Mesenchymal stem cell (in vitro differentiated cells and primary cell): ENCODE measurements around the gene CITED1. TPM values are rescaled to one million over a fixed set of nuclear protein-coding genes. Genes with fewer than 3 reads are reported as not detected.

Source experiments
- DNase-seq: peaks from one replicate; pipeline ENCODE4 v3.0.0-alpha.2; 2013
- H2AFZ ChIP-seq: one replicate; pipeline ENCODE4 v1.6.1; 2013; ENCODE audit warnings: low read depth, mild to moderate bottlenecking, control low read depth, inconsistent platforms, low read length, moderate library complexity
- H2AK5ac ChIP-seq: 2 replicates; pipeline ENCODE4 v1.6.1; 2013; ENCODE audit warnings: low read length, moderate library complexity, mild to moderate bottlenecking, inconsistent platforms; ENCODE audit not compliant: severe bottlenecking
- H2BK120ac ChIP-seq: one replicate; pipeline ENCODE4 v1.6.1; 2013; ENCODE audit warnings: low read depth, mild to moderate bottlenecking, inconsistent platforms, low read length, moderate library complexity
- H2BK12ac ChIP-seq, 2 experiments: one replicate each; pipeline ENCODE4 v1.6.1; 2013; ENCODE audit warnings: inconsistent platforms in 2 of 2, low read length in 2 of 2, mild to moderate bottlenecking in 2 of 2, moderate library complexity in 2 of 2, control low read depth in 1 of 2
- H2BK15ac ChIP-seq: one replicate; pipeline ENCODE4 v1.6.1; 2013; ENCODE audit warnings: mild to moderate bottlenecking, low read depth, inconsistent platforms; ENCODE audit not compliant: poor library complexity, severe bottlenecking
- H2BK5ac ChIP-seq: 2 replicates; pipeline ENCODE4 v1.6.1; 2013; ENCODE audit warnings: low read depth, mild to moderate bottlenecking, low read length, control low read depth, inconsistent platforms; ENCODE audit not compliant: poor library complexity, severe bottlenecking
- H3K14ac ChIP-seq, 2 experiments: one replicate each; pipeline ENCODE4 v1.6.1; 2013; ENCODE audit warnings: inconsistent platforms in 2 of 2, low read length in 2 of 2, control low read depth in 1 of 2, mild to moderate bottlenecking in 1 of 2, moderate library complexity in 1 of 2
- H3K18ac ChIP-seq, 2 experiments: one replicate each; pipeline ENCODE4 v1.6.1; 2013; ENCODE audit warnings: inconsistent platforms in 2 of 2, low read length in 2 of 2, control low read depth in 1 of 2, low read depth in 1 of 2, mild to moderate bottlenecking in 1 of 2
- H3K23ac ChIP-seq, 2 experiments: one replicate each; pipeline ENCODE4 v1.6.1; 2013; ENCODE audit warnings: inconsistent platforms in 2 of 2, low read length in 2 of 2, mild to moderate bottlenecking in 2 of 2, moderate library complexity in 2 of 2, control low read depth in 1 of 2
- H3K27ac ChIP-seq: 2 replicates; pipeline ENCODE4 v1.5.1; 2013; ENCODE audit warnings: mild to moderate bottlenecking, moderate library complexity, low read length, control low read depth, inconsistent platforms; ENCODE audit not compliant: poor library complexity, severe bottlenecking
- H3K27me3 ChIP-seq, 2 experiments: 2 replicates each; pipeline versions ENCODE4 v1.6.1 to v1.7.0; 2013; ENCODE audit warnings: low read length in 2 of 2, mild to moderate bottlenecking in 2 of 2, moderate library complexity in 2 of 2, control low read depth in 1 of 2, inconsistent platforms in 1 of 2; ENCODE audit not compliant: control insufficient read depth in 1 of 2, insufficient read depth in 1 of 2
- H3K36me3 ChIP-seq, 2 experiments: 2 replicates each; pipeline versions ENCODE4 v1.6.1 to v1.7.0; 2013; ENCODE audit warnings: low read length in 2 of 2, control low read depth in 1 of 2, inconsistent platforms in 1 of 2, low read depth in 1 of 2, mild to moderate bottlenecking in 1 of 2; ENCODE audit not compliant: insufficient read depth in 2 of 2, control insufficient read depth in 1 of 2
- H3K4ac ChIP-seq, 2 experiments: one replicate each; pipeline ENCODE4 v1.6.1; 2013; ENCODE audit warnings: inconsistent platforms in 2 of 2, low read length in 2 of 2, mild to moderate bottlenecking in 2 of 2, moderate library complexity in 2 of 2, control low read depth in 1 of 2, low read depth in 1 of 2
- H3K4me1 ChIP-seq: 2 replicates; pipeline ENCODE4 v1.6.1; 2013; ENCODE audit warnings: low read depth, low read length, control low read depth; ENCODE audit not compliant: control insufficient read depth, insufficient read depth
- H3K4me2 ChIP-seq: 2 replicates; pipeline ENCODE4 v1.6.1; 2013; ENCODE audit warnings: low read length, mild to moderate bottlenecking, inconsistent platforms; ENCODE audit not compliant: poor library complexity, severe bottlenecking
- H3K4me3 ChIP-seq, 2 experiments: 2 replicates each; pipeline versions ENCODE4 v1.5.1 to v1.7.0; 2013; ENCODE audit warnings: low read length in 2 of 2, mild to moderate bottlenecking in 2 of 2, control low read depth in 1 of 2, low read depth in 1 of 2; ENCODE audit not compliant: insufficient read depth in 1 of 2
- H3K79me1 ChIP-seq: replicated peaks from 2 replicates; pipeline ENCODE4 v1.6.1; 2013; ENCODE audit warnings: mild to moderate bottlenecking, control low read depth, low read length, inconsistent platforms; ENCODE audit not compliant: poor library complexity, severe bottlenecking
- H3K9ac ChIP-seq: 2 replicates; pipeline ENCODE4 v1.7.0; 2013; ENCODE audit warnings: mild to moderate bottlenecking, low read length, moderate library complexity
- H3K9me3 ChIP-seq: 2 replicates; pipeline ENCODE4 v1.7.0; 2013; ENCODE audit warnings: mild to moderate bottlenecking, low read length; ENCODE audit not compliant: control insufficient read depth
- H4K8ac ChIP-seq: one replicate; pipeline ENCODE4 v1.6.1; 2013; ENCODE audit warnings: inconsistent platforms, mild to moderate bottlenecking, low read length, moderate library complexity
- H4K91ac ChIP-seq: one replicate; pipeline ENCODE4 v1.6.1; 2013; ENCODE audit warnings: mild to moderate bottlenecking, low read length, inconsistent platforms
- WGBS: methylation state at CpG from one replicate; pipeline ENCODE4 v1.1.7; 2013; ENCODE audit warnings: mixed read lengths; 5-methylcytosine and 5-hydroxymethylcytosine counted together
- polyA plus RNA-seq, 2 experiments: library from polyadenylated mRNA; stranded (reverse); fragments of 200-250 nt; gene quantifications; one replicate each; pipeline ENCODE4 v1.2.3, GENCODE V29; 2013

CITED1 gene
- polyA plus RNA-seq (2013, experiment 1 of 2), result 0.18 TPM
- 0.29 TPM for polyA plus RNA-seq (2013, experiment 2 of 2)

- H3K79me1 ChIP-seq, result no peaks in the 10 kb centered on the region
- peaks cover 19% of the 10 kb centered on the region for H3K4me1 ChIP-seq
- H3K23ac ChIP-seq, result peak within 1 kb of the TSS in 1 of 2 experiments; percentile 80
- H2BK12ac ChIP-seq, result no peak within 1 kb of the TSS
- no peak within 1 kb of the TSS for H4K8ac ChIP-seq
- DNase-seq, result peak; percentile 18
- H4K91ac ChIP-seq, result no peak within 1 kb of the TSS
- peaks cover 70 to 92% of the 10 kb centered on the region in 2 experiments for H3K27me3 ChIP-seq
- peak within 1 kb of the TSS; percentile 39 for H2AFZ ChIP-seq
- peak within 1 kb of the TSS; percentile 91 for H3K4me2 ChIP-seq
- H3K9me3 ChIP-seq, result no peaks in the 10 kb centered on the region
- no peak within 1 kb of the TSS for H3K14ac ChIP-seq
- no peak within 1 kb of the TSS for H3K4ac ChIP-seq
- WGBS, result 1% methylated on average over 39 of the region's 68 CpGs
- no peak within 1 kb of the TSS for H2BK15ac ChIP-seq
- H3K27ac ChIP-seq, result no peak within 1 kb of the TSS
- peak within 1 kb of the TSS in 1 of 2 experiments; percentile 24 for H3K18ac ChIP-seq
- H3K36me3 ChIP-seq, result no peaks in the 10 kb centered on the region
- no peak within 1 kb of the TSS for H2AK5ac ChIP-seq
- H2BK5ac ChIP-seq, result no peak within 1 kb of the TSS
- H3K4me3 ChIP-seq, result peak within 1 kb of the TSS; percentile 51 to 73
- H2BK120ac ChIP-seq, result no peak within 1 kb of the TSS
- H3K9ac ChIP-seq, result no peak within 1 kb of the TSS
Measured at GRCh38 chrX:72305286-72306084, at the start of gene CITED1. TSS of gene CITED1 (minus strand) at chrX:72305914. CDS start at chrX:72302869, 3,045 bp downstream.

GRCh38 chrX:72352786-72353185, 47.1 kb upstream of the CITED1 start:
- H3K18ac ChIP-seq, result no peak overlapping the region
- H3K14ac ChIP-seq, result no peak overlapping the region
- H3K4me1 ChIP-seq, result no peaks in the 10 kb centered on the region
- no peaks in the 10 kb centered on the region for H3K79me1 ChIP-seq
- H3K4me2 ChIP-seq, result no peak overlapping the region
- no peak overlapping the region for H3K9ac ChIP-seq
- H2BK12ac ChIP-seq, result no peak overlapping the region
- peaks cover 0 to 42% of the 10 kb centered on the region in 2 experiments for H3K27me3 ChIP-seq
- WGBS, result 100% methylated on average over 1 of the region's 3 CpGs
- no peak overlapping the region for H2BK120ac ChIP-seq
- H4K8ac ChIP-seq, result no peak overlapping the region
- peaks cover 0 to 14% of the 10 kb centered on the region in 2 experiments for H3K36me3 ChIP-seq
- H2BK15ac ChIP-seq, result no peak overlapping the region
- H3K9me3 ChIP-seq, result no peaks in the 10 kb centered on the region
- no peak overlapping the region for H2BK5ac ChIP-seq
- DNase-seq, result no peak
- no peak overlapping the region for H3K4ac ChIP-seq
- H3K4me3 ChIP-seq, result no peak overlapping the region
- no peak overlapping the region for H2AFZ ChIP-seq
- H2AK5ac ChIP-seq, result no peak overlapping the region
- H3K23ac ChIP-seq, result no peak overlapping the region
- no peak overlapping the region for H3K27ac ChIP-seq
- no peak overlapping the region for H4K91ac ChIP-seq

GRCh38 chrX:72351606-72352334, 46.1 kb upstream of the CITED1 start:
- no peaks in the 10 kb centered on the region for H3K4me1 ChIP-seq
- H3K4me3 ChIP-seq, result peak overlapping the region in 1 of 2 experiments; percentile 35
- 97% methylated on average over 3 of the region's 8 CpGs for WGBS
- H3K4me2 ChIP-seq, result no peak overlapping the region
- peaks cover 0 to 44% of the 10 kb centered on the region in 2 experiments for H3K27me3 ChIP-seq
- H4K91ac ChIP-seq, result no peak overlapping the region
- H3K36me3 ChIP-seq, result peaks cover 0 to 14% of the 10 kb centered on the region in 2 experiments
- H3K18ac ChIP-seq, result no peak overlapping the region
- DNase-seq, result no peak
- H2AFZ ChIP-seq, result no peak overlapping the region
- H3K27ac ChIP-seq, result no peak overlapping the region
- H3K9ac ChIP-seq, result no peak overlapping the region
- no peak overlapping the region for H3K4ac ChIP-seq
- H3K23ac ChIP-seq, result no peak overlapping the region
- no peak overlapping the region for H2BK5ac ChIP-seq
- H3K9me3 ChIP-seq, result no peaks in the 10 kb centered on the region
- no peak overlapping the region for H2BK12ac ChIP-seq
- no peak overlapping the region for H3K14ac ChIP-seq
- H4K8ac ChIP-seq, result no peak overlapping the region
- no peaks in the 10 kb centered on the region for H3K79me1 ChIP-seq
- no peak overlapping the region for H2BK15ac ChIP-seq
- no peak overlapping the region for H2BK120ac ChIP-seq
- no peak overlapping the region for H2AK5ac ChIP-seq

GRCh38 chrX:72349190-72349589, 43.5 kb upstream of the CITED1 start:
- H2BK5ac ChIP-seq, result no peak overlapping the region
- H3K4ac ChIP-seq, result no peak overlapping the region
- H2AFZ ChIP-seq, result no peak overlapping the region
- DNase-seq, result no peak
- H3K23ac ChIP-seq, result no peak overlapping the region
- H2BK120ac ChIP-seq, result no peak overlapping the region
- H3K9me3 ChIP-seq, result no peaks in the 10 kb centered on the region
- H3K9ac ChIP-seq, result no peak overlapping the region
- no peak overlapping the region for H2BK15ac ChIP-seq
- 73% methylated on average over 3 of the region's 3 CpGs for WGBS
- no peak overlapping the region for H4K8ac ChIP-seq
- H3K79me1 ChIP-seq, result no peaks in the 10 kb centered on the region
- no peak overlapping the region for H3K14ac ChIP-seq
- H2BK12ac ChIP-seq, result no peak overlapping the region
- H3K27me3 ChIP-seq, result peaks cover 0 to 50% of the 10 kb centered on the region in 2 experiments
- no peak overlapping the region for H3K4me3 ChIP-seq
- H3K18ac ChIP-seq, result no peak overlapping the region
- H3K4me1 ChIP-seq, result no peaks in the 10 kb centered on the region
- H3K36me3 ChIP-seq, result peaks cover 3 to 14% of the 10 kb centered on the region in 2 experiments
- H2AK5ac ChIP-seq, result no peak overlapping the region
- H3K27ac ChIP-seq, result no peak overlapping the region
- no peak overlapping the region for H4K91ac ChIP-seq
- no peak overlapping the region for H3K4me2 ChIP-seq
